CD4-positive, alpha-beta memory T cell (primary cell): ENCODE results near the gene LSM7. TPM values are rescaled to one million over a fixed set of nuclear protein-coding genes. Genes with fewer than 3 reads are reported as not detected.

ENCODE experiments used
- CTCF ChIA-PET: fragments of 350-600 bp; sonication (Branson Sonifier 250); formaldehyde crosslinking; loops from one replicate; lab custom pipeline; 2021; ENCODE audit warnings: inconsistent platforms; ENCODE audit not compliant: partially characterized antibody; lab: Charles Lee
- POLR2A ChIA-PET: fragments of 350-600 bp; sonication (Branson Sonifier 250); formaldehyde crosslinking; loops from one replicate; lab custom pipeline; 2021; ENCODE audit not compliant: partially characterized antibody; lab: Charles Lee
- DNase-seq, 5 donors: peaks; one replicate each; pipeline versions ENCODE4 v3.0.0 to v3.0.0-alpha.2; 2020 to 2022; ENCODE audit warnings: mixed read lengths in 1 of 5
- H3K27ac ChIP-seq: one replicate; pipeline ENCODE4 v1.7.0; 2013; ENCODE audit warnings: low read depth, low read length
- H3K27me3 ChIP-seq: 2 replicates; pipeline ENCODE4 v1.7.0; 2013; ENCODE audit warnings: mild to moderate bottlenecking, low read length, moderate library complexity; ENCODE audit not compliant: insufficient read depth
- H3K36me3 ChIP-seq: 2 replicates; pipeline ENCODE4 v1.7.0; 2013; ENCODE audit warnings: mild to moderate bottlenecking, low read length, moderate library complexity; ENCODE audit not compliant: insufficient read depth
- H3K4me1 ChIP-seq: 2 replicates; pipeline ENCODE4 v1.7.0; 2013; ENCODE audit warnings: mild to moderate bottlenecking, low read length, moderate library complexity; ENCODE audit not compliant: insufficient read depth
- H3K4me3 ChIP-seq, 2 donors: one replicate each; pipeline ENCODE4 v1.7.0; 2013; ENCODE audit warnings: low read length in 2 of 2, mild to moderate bottlenecking in 1 of 2
- H3K9me3 ChIP-seq, 2 donors: one replicate each; pipeline ENCODE4 v1.7.0; 2013; ENCODE audit warnings: low read length in 2 of 2, control low read depth in 1 of 2; ENCODE audit not compliant: control insufficient read depth in 1 of 2
- H3K27ac Mint-ChIP-seq, 7 donors: one replicate each; pipeline ENCODE4 v1.8.0; 2020 to 2021; ENCODE audit warnings: mixed read lengths in 7 of 7, mild to moderate bottlenecking in 6 of 7, inconsistent platforms in 3 of 7, moderate library complexity in 3 of 7
- H3K27me3 Mint-ChIP-seq, 2 donors: one replicate each; pipeline ENCODE4 v1.8.0; 2020 to 2021; ENCODE audit warnings: mixed read lengths in 2 of 2
- H3K36me3 Mint-ChIP-seq, 2 donors: one replicate each; pipeline ENCODE4 v1.8.0; 2020 to 2021; ENCODE audit warnings: mixed read lengths in 2 of 2, inconsistent platforms in 1 of 2, mild to moderate bottlenecking in 1 of 2
- H3K4me1 Mint-ChIP-seq, 4 donors: one replicate each; pipeline ENCODE4 v1.8.0; 2020 to 2021; ENCODE audit warnings: mixed read lengths in 4 of 4, mild to moderate bottlenecking in 1 of 4
- H3K4me3 Mint-ChIP-seq, 8 donors: one replicate each; pipeline ENCODE4 v1.8.0; 2020 to 2021; ENCODE audit warnings: mixed read lengths in 8 of 8, mild to moderate bottlenecking in 7 of 8, moderate library complexity in 6 of 8, inconsistent platforms in 3 of 8
- H3K9me3 Mint-ChIP-seq, 8 donors: one replicate each; pipeline ENCODE4 v1.8.0; 2020 to 2021; ENCODE audit warnings: mixed read lengths in 8 of 8, mild to moderate bottlenecking in 5 of 8, inconsistent platforms in 3 of 8, moderate library complexity in 1 of 8
- intact Hi-C: fragments of 100-400 bp; cut with micrococcal nuclease; formaldehyde crosslinking; loops from one replicate; pipeline ENCODE4 v1.15.1; 2023
- polyA plus RNA-seq, 2 donors: library from polyadenylated mRNA; unstranded; fragments of 300-500 nt; fragmentation: Illumina TruSeq; gene quantifications; one replicate each; pipeline ENCODE4 v1.2.3, GENCODE V29; 2021
- total RNA-seq, 2 experiments: library from RNA; stranded (reverse); gene quantifications; one replicate each; pipeline ENCODE4 v1.2.3, GENCODE V29; 2021

LSM7 gene
- total and polyA plus RNA-seq, 4 experiments from 2014 or later = 107 to 171 (median 137) TPM

DNA sequence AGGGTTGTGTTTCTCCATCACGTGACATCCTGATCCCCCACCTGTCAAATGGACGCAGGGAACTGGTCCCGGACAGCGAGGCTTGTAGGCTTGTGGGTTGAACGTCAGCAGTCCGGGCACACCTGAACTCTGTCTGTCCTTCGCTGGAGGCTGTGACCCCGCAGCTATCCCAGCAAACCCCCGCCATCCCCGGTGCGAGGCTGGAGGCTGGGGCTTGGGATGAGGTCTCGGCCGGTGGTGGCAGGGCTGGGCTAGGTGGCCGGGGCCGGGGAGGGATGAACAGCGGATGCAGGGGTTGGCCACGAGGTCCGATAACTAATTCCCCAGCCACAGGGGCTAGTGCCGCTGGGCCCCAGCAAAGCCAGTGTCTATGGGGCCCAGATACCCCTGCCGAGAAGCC lies 8.8 kb downstream of the LSM7 start:
- Mint-ChIP-seq H3K27ac (no peak overlapping the region), H3K9me3 (peaks cover 0 to 19% (median 13%) of the 10 kb centered on the region in 8 donors), H3K4me1 (peaks cover 0 to 2% (median 0%) of the 10 kb centered on the region in 4 donors), H3K27me3 (peaks cover 2 to 4% of the 10 kb centered on the region in 2 donors), H3K36me3 (peaks cover 4 to 12% of the 10 kb centered on the region in 2 donors), H3K4me3 (no peak overlapping the region)
- Histone ChIP-seq H3K27me3 (no peaks in the 10 kb centered on the region), H3K4me1 (no peaks in the 10 kb centered on the region), H3K27ac (no peak overlapping the region), H3K9me3 (no peaks in the 10 kb centered on the region), H3K4me3 (no peak overlapping the region), H3K36me3 (peaks cover 2% of the 10 kb centered on the region)
- no peak for DNase-seq
- ChIA-PET CTCF (interaction anchor here (0.7 kb wide), 1 partner anchor 328 kb away, joined by 3 read pairs; no protein-coding TSS in a partner anchor), POLR2A (no interaction called here)
- intact Hi-C loops = no loop called here

DNA sequence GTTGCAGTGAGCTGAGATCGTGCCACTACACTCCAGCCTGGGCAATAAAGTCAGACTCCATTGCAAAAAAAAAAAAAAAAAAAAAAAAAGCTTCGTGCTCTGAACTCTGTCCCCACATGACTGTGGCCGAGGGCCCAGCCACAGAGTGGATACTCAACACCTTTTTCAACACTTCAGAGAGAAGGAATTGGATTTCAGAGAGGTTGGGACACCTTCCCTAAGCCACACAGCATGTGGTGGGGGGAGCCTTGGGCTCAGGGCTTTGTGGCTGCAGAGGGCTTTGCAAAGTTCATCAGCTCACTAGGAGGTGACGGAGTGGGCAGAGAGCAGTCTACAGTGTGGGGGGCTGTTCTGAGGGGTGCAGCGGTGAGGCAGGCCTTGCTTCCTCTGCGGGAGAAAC lies 9.5 kb downstream of the LSM7 start:
- CTCF ChIA-PET = interaction anchor here (0.7 to 0.9 kb wide), 2 partner anchors 45 to 328 kb away, joined by 3 read pairs; no protein-coding TSS in a partner anchor
- no peak for DNase-seq
- POLR2A ChIA-PET = interaction anchor here (0.6 kb wide), 1 partner anchor 18 kb away, joined by 3 read pairs; no protein-coding TSS in a partner anchor
- Histone ChIP-seq H3K4me3 (no peak overlapping the region), H3K9me3 (no peaks in the 10 kb centered on the region), H3K27ac (no peak overlapping the region), H3K4me1 (no peaks in the 10 kb centered on the region), H3K27me3 (no peaks in the 10 kb centered on the region), H3K36me3 (no peaks in the 10 kb centered on the region)
- Mint-ChIP-seq H3K27ac (no peak overlapping the region), H3K36me3 (peaks cover 4 to 9% of the 10 kb centered on the region in 2 donors), H3K27me3 (peaks cover 3 to 9% of the 10 kb centered on the region in 2 donors), H3K9me3 (peaks cover 0 to 25% (median 14%) of the 10 kb centered on the region in 8 donors), H3K4me1 (peaks cover 0 to 2% (median 0%) of the 10 kb centered on the region in 4 donors), H3K4me3 (no peak overlapping the region)
- intact Hi-C loops = no loop called here

DNA sequence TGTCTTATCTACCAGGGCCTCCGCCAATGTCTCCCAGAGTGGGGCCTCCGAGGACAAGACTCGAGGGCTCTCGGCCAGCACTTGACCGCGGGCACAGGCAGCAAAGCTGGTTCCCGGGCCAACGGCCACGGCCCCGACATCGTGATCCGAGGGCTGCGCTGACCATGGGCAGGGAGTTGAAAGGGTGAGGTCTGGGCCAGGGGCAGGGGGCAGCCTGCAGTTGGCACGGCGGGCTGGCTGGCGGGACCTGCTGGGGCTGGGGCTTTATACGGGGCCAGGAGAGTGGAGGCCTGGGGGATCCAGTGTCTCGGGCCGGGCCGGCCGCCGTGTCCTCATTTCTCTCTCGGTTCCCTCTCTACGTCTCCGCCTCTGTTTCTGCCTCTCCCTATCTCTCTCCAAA lies 10.6 kb downstream of the LSM7 start:
- peaks cover 0 to 2% (median 0%) of the 10 kb centered on the region in 4 donors for H3K4me1 Mint-ChIP-seq
- peaks cover 0 to 25% (median 15%) of the 10 kb centered on the region in 8 donors for H3K9me3 Mint-ChIP-seq
- no peak overlapping the region for H3K27ac ChIP-seq
- no peaks in the 10 kb centered on the region for H3K4me1 ChIP-seq
- POLR2A ChIA-PET = no interaction called here
- H3K36me3 ChIP-seq = no peaks in the 10 kb centered on the region
- CTCF ChIA-PET = interaction anchor here (3.2 kb wide), 1 partner anchor 44 kb away, joined by 8 read pairs; no protein-coding TSS in a partner anchor
- no peak overlapping the region for H3K27ac Mint-ChIP-seq
- DNase-seq = no peak
- no peak overlapping the region for H3K4me3 ChIP-seq
- peaks cover 11 to 16% of the 10 kb centered on the region in 2 donors for H3K27me3 Mint-ChIP-seq
- peaks cover 4% of the 10 kb centered on the region for H3K27me3 ChIP-seq
- no peak overlapping the region for H3K4me3 Mint-ChIP-seq
- intact Hi-C loops = no loop called here
- no peaks in the 10 kb centered on the region for H3K9me3 ChIP-seq
- H3K36me3 Mint-ChIP-seq = peaks cover 4% of the 10 kb centered on the region in 2 donors

DNA sequence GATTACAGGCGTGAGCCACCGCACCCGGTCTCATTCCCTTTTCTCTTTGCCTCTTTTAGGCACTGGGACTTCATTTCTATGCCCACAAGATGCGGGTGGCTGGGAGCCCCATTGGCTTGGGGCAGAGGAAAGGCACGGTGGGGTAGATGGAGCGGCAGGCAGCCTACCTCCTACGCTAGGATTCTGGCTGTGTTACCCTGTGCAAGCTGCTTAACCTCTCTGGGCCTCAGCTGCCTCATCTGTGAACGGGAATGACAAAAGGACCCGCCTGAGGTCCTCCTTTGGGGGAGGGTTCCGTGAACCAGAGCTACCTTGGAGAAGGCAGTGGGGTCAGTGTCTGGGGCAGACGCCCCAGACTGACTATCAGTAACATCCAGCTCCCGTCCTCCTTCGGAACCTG lies 11.1 kb downstream of the LSM7 start:
- CTCF ChIA-PET = interaction anchor here (1.1 to 3.2 kb wide), 5 partner anchors 11 to 162 kb away, joined by 3 to 8 read pairs (median 4); partner anchors contain the start of genes LSM7 and SPPL2B

DNA sequence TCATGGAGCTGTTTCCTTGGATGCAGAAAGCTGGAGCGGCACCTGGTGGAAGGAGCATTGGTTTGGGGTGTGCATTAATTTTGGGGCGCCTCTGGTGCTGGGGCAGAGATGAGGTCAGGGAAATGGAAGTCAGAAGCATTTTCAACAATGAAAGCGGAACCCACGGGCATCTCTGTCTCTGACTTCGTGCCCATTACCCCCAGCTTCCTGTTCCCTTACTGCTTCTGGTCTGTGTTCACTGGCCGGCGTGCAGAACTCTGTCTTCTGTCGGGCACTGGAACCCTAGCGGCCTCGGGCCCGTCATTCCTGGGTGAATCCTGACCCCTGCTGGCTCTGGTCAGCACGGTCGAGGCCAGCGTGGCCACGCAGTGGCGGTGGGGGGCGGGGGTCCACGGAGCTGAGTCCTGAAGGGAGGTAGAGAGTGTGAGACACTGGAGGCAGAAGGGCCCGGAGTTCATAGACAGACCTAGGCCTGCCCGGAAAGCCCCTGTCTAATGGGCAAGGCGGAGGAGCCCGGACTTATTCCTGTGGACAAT lies 12.5 kb downstream of the LSM7 start:
- H3K4me3 Mint-ChIP-seq = no peak overlapping the region
- H3K27ac Mint-ChIP-seq = no peak overlapping the region
- Histone ChIP-seq H3K4me3 (no peak overlapping the region), H3K36me3 (no peaks in the 10 kb centered on the region), H3K27me3 (peaks cover 5% of the 10 kb centered on the region), H3K4me1 (no peaks in the 10 kb centered on the region), H3K27ac (no peak overlapping the region), H3K9me3 (no peaks in the 10 kb centered on the region)
- peaks cover 0 to 25% (median 15%) of the 10 kb centered on the region in 8 donors for H3K9me3 Mint-ChIP-seq
- peaks cover 11 to 16% of the 10 kb centered on the region in 2 donors for H3K27me3 Mint-ChIP-seq
- peaks cover 0 to 4% of the 10 kb centered on the region in 2 donors for H3K36me3 Mint-ChIP-seq
- peaks cover 0 to 2% (median 0%) of the 10 kb centered on the region in 4 donors for H3K4me1 Mint-ChIP-seq
- ChIA-PET CTCF (interaction anchor here (1.1 to 3.2 kb wide), 8 partner anchors 12 to 160 kb away, joined by 3 to 8 read pairs (median 4); partner anchors contain the start of genes LSM7, PLEKHJ1 and SPPL2B), POLR2A (interaction anchor here (1.4 kb wide), 1 partner anchor 44 kb away, joined by 5 read pairs; no protein-coding TSS in a partner anchor)
- intact Hi-C loops = no loop called here
- DNase-seq = no peak

More for the DNA sequence above, 11.1 kb downstream of the LSM7 start:
- Histone ChIP-seq H3K27ac (no peak overlapping the region), H3K4me3 (no peak overlapping the region), H3K27me3 (peaks cover 5% of the 10 kb centered on the region), H3K4me1 (no peaks in the 10 kb centered on the region), H3K36me3 (no peaks in the 10 kb centered on the region), H3K9me3 (no peaks in the 10 kb centered on the region)
- peaks cover 3 to 4% of the 10 kb centered on the region in 2 donors for H3K36me3 Mint-ChIP-seq
- peaks cover 0 to 2% (median 0%) of the 10 kb centered on the region in 4 donors for H3K4me1 Mint-ChIP-seq
- H3K9me3 Mint-ChIP-seq = peaks cover 0 to 25% (median 15%) of the 10 kb centered on the region in 8 donors
- POLR2A ChIA-PET = no interaction called here
- intact Hi-C loops = no loop called here
- H3K27ac Mint-ChIP-seq = no peak overlapping the region
- peaks cover 11 to 16% of the 10 kb centered on the region in 2 donors for H3K27me3 Mint-ChIP-seq
- no peak for DNase-seq
- H3K4me3 Mint-ChIP-seq = no peak overlapping the region

DNA sequence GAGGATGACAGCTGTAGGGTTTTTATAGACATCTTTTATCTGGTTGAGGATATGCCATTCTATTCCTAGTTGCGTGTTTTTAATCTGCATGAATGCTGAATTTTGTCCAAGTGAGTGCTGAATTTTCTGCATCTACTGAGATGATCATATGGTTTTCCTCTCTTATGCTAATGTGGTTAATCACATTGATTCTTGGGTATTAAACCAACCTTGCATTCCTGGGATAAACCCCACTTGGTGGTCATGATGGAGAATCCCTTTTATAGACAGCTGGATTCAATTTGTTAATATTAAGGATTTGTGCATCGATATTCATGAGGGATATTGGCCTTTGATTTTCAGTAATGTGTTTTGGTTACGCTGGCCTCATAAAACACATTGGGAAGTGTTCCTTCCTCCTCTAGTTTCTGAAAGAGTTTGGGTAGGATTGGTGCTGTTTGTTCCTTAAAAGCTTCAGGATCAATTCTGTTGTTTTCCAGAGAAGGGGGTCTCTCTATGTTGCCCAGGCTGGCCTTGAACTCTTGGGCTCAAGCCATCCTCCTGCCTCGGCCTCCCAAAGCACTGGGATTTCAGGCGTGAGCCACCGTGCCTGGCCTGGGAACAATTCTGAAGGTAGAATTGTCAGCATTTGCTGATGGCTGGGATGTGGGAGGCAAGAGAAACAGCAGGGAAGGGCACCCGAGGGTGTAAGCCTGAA lies 13.1 kb downstream of the LSM7 start:
- H3K27me3 ChIP-seq = peaks cover 5% of the 10 kb centered on the region
- Mint-ChIP-seq H3K9me3 (peaks cover 0 to 25% (median 15%) of the 10 kb centered on the region in 8 donors), H3K27me3 (peaks cover 11 to 16% of the 10 kb centered on the region in 2 donors), H3K36me3 (peaks cover 0 to 4% of the 10 kb centered on the region in 2 donors), H3K27ac (no peak overlapping the region), H3K4me3 (no peak overlapping the region), H3K4me1 (peaks cover 0 to 2% (median 0%) of the 10 kb centered on the region in 4 donors)
- no peak overlapping the region for H3K4me3 ChIP-seq
- H3K9me3 ChIP-seq = no peaks in the 10 kb centered on the region
- intact Hi-C loops = no loop called here
- ChIA-PET POLR2A (interaction anchor here (1.4 kb wide), 1 partner anchor 43 kb away, joined by 5 read pairs; no protein-coding TSS in a partner anchor), CTCF (interaction anchor here (0.6 to 3.2 kb wide), 7 partner anchors 26 to 160 kb away, joined by 3 to 8 read pairs (median 5); partner anchors contain the start of gene PLEKHJ1)
- no peak overlapping the region for H3K27ac ChIP-seq
- DNase-seq = no peak
- no peaks in the 10 kb centered on the region for H3K36me3 ChIP-seq
- no peaks in the 10 kb centered on the region for H3K4me1 ChIP-seq
